Measurements from ENCODE around the gene IFNA5.

GRCh38 chr9:21286659-21287058 lies 18.5 kb downstream of the IFNA5 start:
- TF ChIP-seq CTCF (IDR thresholded peaks at IDR 0.05) (no peak), POLR2A (IDR thresholded peaks at IDR 0.05; ENCODE audit: low read depth) (no peak)
